CD4-positive, alpha-beta T cell treated with Interleukin-4 for 4 hours (primary cell): ENCODE results near the gene LCLAT1.
"Not testable (repeated sequence)": the region's sequence is repeated elsewhere in the genome, so short reads cannot be mapped to it uniquely, and the experiment has no call there.

Experiments
- DNase-seq: peaks from one replicate; pipeline ENCODE4 v3.0.0-alpha.2; 2020

The LCLAT1 gene

DNA sequence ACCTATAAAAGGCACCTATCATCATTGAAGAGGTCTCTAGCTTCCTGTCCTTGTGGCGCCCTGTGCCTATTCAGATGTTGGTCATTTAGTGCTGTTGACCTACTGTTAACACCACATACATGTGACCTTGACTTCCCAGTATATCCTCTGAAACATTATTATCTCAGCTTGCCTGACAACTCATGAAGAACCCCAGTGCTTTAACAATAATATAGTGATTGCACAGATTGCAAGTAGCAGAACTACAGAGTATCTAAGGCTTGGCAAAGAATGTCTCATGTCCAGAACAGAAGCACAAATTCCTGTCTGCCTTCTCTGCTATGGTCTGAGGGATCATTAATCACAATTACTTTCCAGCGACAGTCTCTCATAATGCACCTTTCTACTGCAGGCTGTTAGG, 165.3 kb downstream of the LCLAT1 start:
- DNase-seq = no peak

DNA sequence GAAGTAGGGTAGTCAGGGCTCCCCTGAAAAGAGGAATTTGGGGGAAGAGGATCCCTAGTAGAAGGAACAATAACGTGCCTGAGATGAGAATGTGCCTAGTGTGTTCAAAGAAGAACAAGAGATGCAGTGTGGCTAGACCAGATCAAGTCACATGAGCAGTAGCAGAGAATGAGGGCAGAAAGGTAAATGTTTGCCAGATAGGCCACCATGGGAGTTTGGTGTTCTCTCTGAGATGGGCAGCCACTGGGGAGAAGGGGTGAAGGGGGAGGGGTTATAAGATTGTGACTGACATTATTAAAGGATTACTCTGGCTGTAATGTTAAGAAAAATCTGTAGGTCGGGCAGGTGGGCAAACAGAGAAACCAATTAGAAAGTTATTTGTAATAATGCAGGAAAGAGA, 166.0 kb downstream of the LCLAT1 start:
- no peak for DNase-seq

DNA sequence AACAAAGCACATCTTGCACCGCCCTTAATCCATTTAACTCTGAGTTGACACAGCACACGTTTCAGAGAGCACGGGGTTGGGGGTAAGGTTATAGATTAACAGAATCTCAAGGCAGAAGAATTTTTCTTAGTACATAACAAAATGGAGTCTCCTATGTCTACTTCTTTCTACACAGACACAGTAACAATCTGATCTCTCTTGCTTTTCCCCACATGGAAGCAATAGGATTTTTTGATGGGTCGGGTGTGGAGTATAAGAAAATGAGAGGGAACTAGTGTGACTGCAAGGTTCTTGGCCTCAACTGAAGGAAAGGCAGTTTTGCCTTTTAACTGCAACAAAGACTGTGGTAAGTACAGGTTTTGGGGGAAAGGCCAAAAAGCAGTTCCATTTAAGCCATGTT, 167.2 kb downstream of the LCLAT1 start:
- not testable (repeated sequence) for DNase-seq

DNA sequence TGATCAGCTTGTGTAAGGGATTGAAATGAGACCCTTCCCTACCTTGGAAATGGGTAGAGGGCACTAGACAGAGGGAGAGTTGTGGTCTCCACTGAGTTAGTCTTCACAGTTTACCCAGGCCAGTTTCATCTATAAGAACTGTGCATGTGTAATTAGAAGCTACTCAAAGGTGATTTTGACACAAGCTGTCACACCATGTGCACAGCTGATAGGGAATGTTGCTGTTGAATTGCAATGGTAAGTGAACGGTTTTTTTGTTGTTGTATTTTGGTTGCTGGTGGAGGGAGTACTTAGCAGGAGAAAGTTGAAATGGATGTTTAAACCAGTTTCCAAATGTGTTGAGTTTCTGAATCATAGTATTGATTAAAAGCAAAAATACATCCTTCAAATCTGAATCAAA, 168.9 kb downstream of the LCLAT1 start:
- no peak for DNase-seq

DNA sequence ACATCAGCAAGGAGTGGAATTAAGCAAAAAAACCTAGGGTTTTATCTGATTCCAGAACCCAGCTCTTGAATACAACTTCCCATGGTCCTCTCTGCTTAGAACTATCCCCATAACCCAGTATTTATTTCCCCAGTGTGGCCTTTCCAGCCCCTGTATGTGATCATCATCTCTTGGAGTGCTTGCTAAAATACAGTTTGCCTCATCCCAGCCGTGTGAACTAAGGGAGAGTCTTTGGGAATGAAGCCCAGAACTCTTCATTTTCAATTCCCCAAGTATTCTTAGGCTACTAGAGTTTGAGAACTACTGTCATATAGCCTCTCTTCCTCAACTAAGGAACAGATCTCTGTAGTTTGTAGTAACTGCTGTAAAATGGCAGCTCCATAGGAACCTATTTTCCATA, 173.1 kb downstream of the LCLAT1 start:
- DNase-seq = no peak

GRCh38 chr2:30621836-30622235, 174.8 kb downstream of the LCLAT1 start:
- DNase-seq = no peak

- no peak for DNase-seq
These were observed 175.4 kb downstream of the LCLAT1 start for GRCh38 chr2:30622452-30622851.

- no peak for DNase-seq
These were observed 178.2 kb downstream of the LCLAT1 start for GRCh38 chr2:30625276-30625675.

DNA sequence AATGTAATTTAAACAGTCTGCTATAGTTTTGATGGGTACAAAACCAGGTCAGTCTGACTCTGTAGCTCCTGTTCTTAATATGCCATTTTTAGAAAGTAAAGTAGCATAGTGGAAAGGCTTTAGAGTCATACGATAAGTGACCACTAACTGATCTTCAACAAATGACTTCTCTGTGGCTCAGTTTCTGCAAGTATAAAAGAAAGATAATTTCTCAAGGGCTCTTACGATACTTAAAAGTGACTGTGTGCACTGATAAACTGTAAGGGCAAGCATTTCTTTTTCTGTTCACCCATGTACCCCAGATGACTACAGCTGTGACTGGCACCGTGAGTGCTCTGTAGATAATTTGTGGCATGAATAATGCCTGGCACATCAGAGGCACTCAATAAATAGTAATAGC, 178.7 kb downstream of the LCLAT1 start:
- DNase-seq = no peak

- DNase-seq = no peak
These were observed 179.4 kb downstream of the LCLAT1 start for GRCh38 chr2:30626397-30626796.

- DNase-seq = no peak
These were observed 180.1 kb downstream of the LCLAT1 start for GRCh38 chr2:30627151-30627550.

DNA sequence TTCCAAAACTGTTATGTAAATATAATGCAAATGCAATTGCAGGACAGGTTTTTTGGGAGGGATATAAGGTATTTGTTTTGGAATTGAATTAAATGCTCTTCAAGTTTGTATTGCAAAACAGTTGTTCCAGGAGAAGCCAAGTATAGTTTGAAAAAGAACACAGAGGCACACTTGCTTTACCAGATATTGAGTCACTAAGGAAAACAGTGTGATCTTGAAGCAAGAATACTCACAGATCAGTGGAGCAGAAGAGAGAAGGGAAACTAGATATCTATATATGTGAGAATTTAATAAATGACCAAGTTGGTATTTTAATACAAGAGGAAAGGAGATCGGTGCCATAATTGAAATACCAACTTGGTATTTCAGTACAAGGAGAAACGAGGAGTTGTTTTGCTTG, 181.3 kb downstream of the LCLAT1 start:
- no peak for DNase-seq

- no peak for DNase-seq
These were observed 182.8 kb downstream of the LCLAT1 start for GRCh38 chr2:30629866-30630265.

GRCh38 chr2:30631051-30631671, 184.1 kb downstream of the LCLAT1 start:
- peak; percentile 3 for DNase-seq

DNA sequence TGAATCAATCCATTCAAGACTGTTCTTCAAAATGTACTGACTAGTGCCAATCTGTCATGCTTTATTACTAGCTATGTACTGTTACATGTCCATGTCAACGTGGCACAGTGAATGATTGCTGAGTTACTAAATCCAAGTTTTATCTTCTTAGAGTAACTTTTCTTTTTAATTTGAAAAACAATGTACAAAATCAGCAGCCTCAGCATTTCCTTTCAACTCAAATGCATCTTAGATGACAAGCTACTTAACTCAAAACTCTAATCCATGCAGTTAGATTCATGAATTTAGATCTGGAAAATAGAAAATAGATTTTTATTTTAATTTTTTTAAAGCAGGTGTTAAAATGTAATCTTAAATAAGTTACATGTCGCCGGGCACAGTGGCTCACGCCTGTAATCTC, 186.0 kb downstream of the LCLAT1 start:
- DNase-seq = no peak

- DNase-seq = no peak
These were observed 189.3 kb downstream of the LCLAT1 start for GRCh38 chr2:30636311-30636710.

- no peak for DNase-seq
These were observed 192.8 kb downstream of the LCLAT1 start for GRCh38 chr2:30639836-30640235.

- no peak for DNase-seq
These were observed 194.8 kb downstream of the LCLAT1 start for GRCh38 chr2:30641765-30642345.

- not testable (repeated sequence) for DNase-seq
These were observed 196.0 kb downstream of the LCLAT1 start for GRCh38 chr2:30643013-30643412.

DNA sequence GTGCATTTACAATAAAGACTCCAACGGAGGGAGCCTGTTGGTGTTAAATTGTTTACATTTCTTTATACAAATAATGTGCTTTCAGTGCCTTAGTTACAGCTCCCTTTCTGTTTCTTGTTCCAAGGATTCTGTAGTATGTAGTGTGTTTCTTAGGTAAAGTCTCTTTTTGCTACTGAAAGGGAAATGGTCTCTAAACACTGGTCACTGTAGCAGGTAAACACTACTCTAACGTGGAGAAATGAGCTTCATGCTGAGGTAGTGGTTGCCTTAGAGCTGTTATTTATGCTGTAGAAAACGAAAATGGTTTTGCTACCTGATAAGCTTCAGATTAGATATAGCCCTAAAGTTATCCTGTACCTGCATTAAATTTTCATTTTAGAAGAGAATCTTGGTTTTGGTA, 196.6 kb downstream of the LCLAT1 start:
- no peak for DNase-seq

DNA sequence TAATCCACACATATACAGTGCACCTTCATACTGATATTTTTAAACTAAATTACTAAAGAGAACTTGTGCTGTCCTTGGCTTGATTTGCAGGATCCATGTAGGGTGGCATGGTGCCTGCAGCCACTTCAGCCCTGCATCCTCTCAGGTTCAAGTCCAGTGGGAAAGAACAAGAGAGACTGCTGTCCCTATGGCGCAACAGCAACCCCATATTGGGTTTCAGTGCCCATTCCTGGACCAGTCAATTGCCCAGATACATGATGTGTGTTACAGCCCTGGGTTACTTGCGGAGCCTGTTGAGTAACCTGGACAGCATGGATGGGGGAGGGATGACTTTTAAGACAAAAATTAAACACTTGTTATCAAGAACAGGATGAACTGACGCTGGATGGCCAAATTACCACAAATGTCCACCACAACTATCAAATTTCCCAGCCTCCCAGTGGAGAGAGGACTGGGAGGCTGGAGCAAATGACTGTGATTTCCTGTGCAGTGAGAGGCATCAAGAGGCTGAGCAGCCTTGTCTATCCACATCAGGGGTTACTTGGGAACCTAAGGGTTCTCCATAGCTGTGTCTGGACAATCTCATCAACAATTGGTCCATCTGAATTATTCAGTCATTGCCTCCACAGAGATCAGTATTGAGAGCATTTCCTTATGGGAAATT, 198.2 kb downstream of the LCLAT1 start:
- DNase-seq = no peak

DNA sequence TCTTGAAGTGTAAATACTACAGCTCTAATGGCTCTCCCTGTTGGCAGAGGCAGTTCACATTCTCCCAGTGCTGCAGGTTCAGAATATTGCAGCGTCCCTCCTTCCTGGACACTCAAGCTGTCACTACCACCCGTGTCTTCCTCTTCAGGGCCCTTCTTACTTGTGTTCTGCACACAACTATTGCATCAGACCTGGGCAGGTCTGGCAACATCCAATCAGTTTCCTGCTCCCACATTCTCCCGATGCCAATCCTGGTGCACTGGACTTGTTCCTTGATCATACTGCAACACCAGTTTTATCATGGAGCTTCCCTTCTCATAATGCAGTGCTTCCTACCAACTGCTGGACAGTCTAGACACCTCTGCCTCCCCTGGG, 198.7 kb downstream of the LCLAT1 start:
- DNase-seq = no peak

DNA sequence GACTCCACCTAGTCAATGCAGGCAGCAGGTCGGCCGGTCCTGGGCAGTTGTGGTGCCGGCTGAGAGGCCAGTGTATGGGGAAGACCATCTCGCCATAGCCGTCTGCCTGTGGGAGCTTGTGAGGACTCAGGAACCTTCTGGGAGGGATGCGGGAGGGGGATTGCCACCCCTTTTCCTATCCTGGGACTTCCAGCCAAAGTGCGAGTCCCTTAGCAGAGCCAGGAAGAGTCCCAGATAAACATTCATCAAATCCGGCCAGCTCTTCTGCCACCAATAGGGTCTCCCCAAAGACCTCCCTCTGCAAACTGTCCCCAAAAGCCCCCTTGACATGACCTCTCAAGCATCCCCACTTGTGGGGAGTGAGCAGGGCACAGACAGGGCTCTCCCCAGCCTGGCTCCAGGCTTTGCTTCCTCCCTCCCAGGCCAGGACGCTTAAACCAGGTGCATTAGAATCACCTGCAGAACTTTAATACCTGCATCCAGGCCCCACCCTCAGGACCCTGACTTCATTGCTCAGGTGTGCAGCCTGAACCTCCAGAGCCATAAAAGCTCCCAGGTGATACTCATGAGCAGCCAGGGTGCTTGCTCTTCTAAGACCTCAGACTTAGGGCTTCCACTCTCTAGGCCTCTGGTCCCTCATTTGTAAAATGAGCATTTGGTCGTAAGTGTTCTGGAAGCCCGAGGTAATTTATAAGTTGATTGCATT, 200.9 kb downstream of the LCLAT1 start:
- DNase-seq = no peak

DNA sequence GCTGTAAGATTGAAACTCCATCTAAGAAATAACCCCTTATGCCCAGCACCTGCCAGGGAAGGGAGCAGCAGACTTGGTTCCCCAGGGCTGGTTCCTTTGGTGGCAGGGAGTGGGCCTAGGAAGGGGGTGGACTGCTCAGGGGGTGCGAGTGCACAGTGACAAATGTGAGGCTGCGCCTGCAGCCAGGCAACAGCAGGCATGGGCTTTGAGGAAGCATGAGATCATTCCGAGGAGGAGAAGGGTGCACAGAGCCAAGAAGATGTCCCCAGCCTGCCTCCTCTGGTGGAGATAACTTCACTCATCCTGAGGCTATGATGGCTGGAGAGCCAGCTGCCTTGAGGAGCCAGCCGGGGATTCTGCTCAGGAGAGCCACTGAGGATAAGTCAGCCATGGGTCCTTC, 202.2 kb downstream of the LCLAT1 start:
- DNase-seq = no peak
